CD4-positive, alpha-beta T cell (primary cell): Measurements from ENCODE around the gene SLCO1B3. TPM values are rescaled to one million over a fixed set of nuclear protein-coding genes. Genes with fewer than 3 reads are reported as not detected.
A peak's percentile ranks its signal among the peaks of the same experiment; 100 is the strongest.

Experiments
- ATAC-seq: fragments of 200-7000 bp; cut with Tn5 transposase; one replicate; pipeline ENCODE4 v1.10.0; 2022; ENCODE audit warnings: mild to moderate bottlenecking; ENCODE audit not compliant: poor library complexity
- CTCF ChIA-PET: fragments of 350-600 bp; sonication (Branson Sonifier 250); formaldehyde crosslinking; loops from one replicate; lab custom pipeline; 2021; ENCODE audit warnings: antibody characterized with exemption, inconsistent platforms; lab: Charles Lee
- POLR2A ChIA-PET: fragments of 350-600 bp; sonication (Branson Sonifier 250); formaldehyde crosslinking; loops from one replicate; lab custom pipeline; 2021; ENCODE audit warnings: antibody characterized with exemption, inconsistent platforms; lab: Charles Lee
- DNase-seq, 14 experiments: peaks; one replicate each; pipeline ENCODE4 v3.0.0-alpha.2; 2013 to 2020; ENCODE audit warnings: mixed read lengths in 2 of 14
- H3K27ac ChIP-seq, 2 donors: one replicate each; pipeline versions ENCODE4 v1.5.1 to v1.7.0; 2013; ENCODE audit warnings: low read length in 2 of 2, low read depth in 1 of 2, mild to moderate bottlenecking in 1 of 2
- H3K27me3 ChIP-seq, 2 experiments: 1 replicate in 1 of 2; 2 replicates in 1 of 2; pipeline versions ENCODE4 v1.6.1 to v1.7.0; 2013; ENCODE audit warnings: low read length in 2 of 2, control low read depth in 1 of 2, mild to moderate bottlenecking in 1 of 2, moderate library complexity in 1 of 2; ENCODE audit not compliant: insufficient read depth in 2 of 2, control insufficient read depth in 1 of 2
- H3K36me3 ChIP-seq: one replicate; pipeline ENCODE4 v1.6.1; 2013; ENCODE audit warnings: low read length, control low read depth; ENCODE audit not compliant: insufficient read depth
- H3K4me1 ChIP-seq: one replicate; pipeline ENCODE4 v1.6.1; 2013; ENCODE audit warnings: low read length, control low read depth; ENCODE audit not compliant: insufficient read depth
- H3K4me3 ChIP-seq: one replicate; pipeline ENCODE4 v1.5.1; 2013; ENCODE audit warnings: mild to moderate bottlenecking, low read length, moderate library complexity
- H3K9me3 ChIP-seq, 2 experiments: 1 replicate in 1 of 2; 2 replicates in 1 of 2; pipeline versions ENCODE4 v1.6.1 to v1.7.0; 2013; ENCODE audit warnings: low read length in 2 of 2, mild to moderate bottlenecking in 2 of 2, control low read depth in 1 of 2, moderate library complexity in 1 of 2; ENCODE audit not compliant: control insufficient read depth in 1 of 2, insufficient read depth in 1 of 2
- H3K27ac Mint-ChIP-seq: one replicate; pipeline ENCODE4 v1.8.0; 2020; ENCODE audit warnings: mixed read lengths
- H3K27me3 Mint-ChIP-seq: one replicate; pipeline ENCODE4 v1.8.0; 2021; ENCODE audit warnings: mixed read lengths
- H3K36me3 Mint-ChIP-seq: one replicate; pipeline ENCODE4 v1.8.0; 2021; ENCODE audit warnings: low read depth, mixed read lengths
- H3K4me1 Mint-ChIP-seq: one replicate; pipeline ENCODE4 v1.8.0; 2021; ENCODE audit warnings: low read depth, mixed read lengths
- H3K4me3 Mint-ChIP-seq: one replicate; pipeline ENCODE4 v1.8.0; 2020; ENCODE audit warnings: mild to moderate bottlenecking, mixed read lengths
- H3K9me3 Mint-ChIP-seq: one replicate; pipeline ENCODE4 v1.8.0; 2020; ENCODE audit warnings: mixed read lengths
- intact Hi-C, 2 experiments: fragments of 100-400 bp; cut with DNase I in 1 of 2; cut with micrococcal nuclease in 1 of 2; formaldehyde crosslinking; loops; one replicate each; pipeline versions ENCODE4 v1.15.1 to v1.9.0; 2023 to 2025; cut with DNase I, micrococcal nuclease
- total RNA-seq, 174 experiments: library from RNA in 2 of 174; stranded (reverse) in 2 of 174; gene quantifications; one replicate each; pipeline ENCODE4 v1.2.3 and lab custom pipeline; 2021 to 2026
- TF ChIP-seq, protein P1 (sequence below): fragments of 200-600 bp; IDR thresholded peaks from one replicate; pipeline ENCODE4 v1.8.0; 2022; ENCODE audit warnings: antibody characterized with exemption, mild to moderate bottlenecking

Gene SLCO1B3
- total RNA-seq, 2 experiments from 2014 or later, result not detected

- Mint-ChIP-seq H3K4me3 (no peak overlapping the region), H3K27me3 (no peaks in the 10 kb centered on the region), H3K36me3 (no peaks in the 10 kb centered on the region), H3K4me1 (no peaks in the 10 kb centered on the region), H3K27ac (no peak overlapping the region), H3K9me3 (peaks cover 6% of the 10 kb centered on the region)
- no peaks in the 10 kb centered on the region for H3K4me1 ChIP-seq
- H3K4me3 ChIP-seq, result no peak overlapping the region
- CTCF ChIA-PET, result no interaction called here
- ATAC-seq (no peak), DNase-seq (peak in 1 of 14 experiments; percentile 12)
- POLR2A ChIA-PET, result no interaction called here
- H3K36me3 ChIP-seq, result no peaks in the 10 kb centered on the region
- no peaks in the 10 kb centered on the region for H3K9me3 ChIP-seq
- TF ChIP-seq, protein P1, sequence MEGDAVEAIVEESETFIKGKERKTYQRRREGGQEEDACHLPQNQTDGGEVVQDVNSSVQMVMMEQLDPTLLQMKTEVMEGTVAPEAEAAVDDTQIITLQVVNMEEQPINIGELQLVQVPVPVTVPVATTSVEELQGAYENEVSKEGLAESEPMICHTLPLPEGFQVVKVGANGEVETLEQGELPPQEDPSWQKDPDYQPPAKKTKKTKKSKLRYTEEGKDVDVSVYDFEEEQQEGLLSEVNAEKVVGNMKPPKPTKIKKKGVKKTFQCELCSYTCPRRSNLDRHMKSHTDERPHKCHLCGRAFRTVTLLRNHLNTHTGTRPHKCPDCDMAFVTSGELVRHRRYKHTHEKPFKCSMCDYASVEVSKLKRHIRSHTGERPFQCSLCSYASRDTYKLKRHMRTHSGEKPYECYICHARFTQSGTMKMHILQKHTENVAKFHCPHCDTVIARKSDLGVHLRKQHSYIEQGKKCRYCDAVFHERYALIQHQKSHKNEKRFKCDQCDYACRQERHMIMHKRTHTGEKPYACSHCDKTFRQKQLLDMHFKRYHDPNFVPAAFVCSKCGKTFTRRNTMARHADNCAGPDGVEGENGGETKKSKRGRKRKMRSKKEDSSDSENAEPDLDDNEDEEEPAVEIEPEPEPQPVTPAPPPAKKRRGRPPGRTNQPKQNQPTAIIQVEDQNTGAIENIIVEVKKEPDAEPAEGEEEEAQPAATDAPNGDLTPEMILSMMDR, result no peak
- H3K27me3 ChIP-seq, result no peaks in the 10 kb centered on the region
- no peak overlapping the region for H3K27ac ChIP-seq
- intact Hi-C loops, result no loop called here
Observed at GRCh38 chr12:20950248-20950647, 139.7 kb downstream of the SLCO1B3 start.

- CTCF ChIA-PET, result no interaction called here
- H3K27me3 Mint-ChIP-seq, result no peaks in the 10 kb centered on the region
- peaks cover 5% of the 10 kb centered on the region for H3K9me3 Mint-ChIP-seq
- H3K36me3 Mint-ChIP-seq, result no peaks in the 10 kb centered on the region
- Histone ChIP-seq H3K4me1 (no peaks in the 10 kb centered on the region), H3K27me3 (no peaks in the 10 kb centered on the region), H3K9me3 (no peaks in the 10 kb centered on the region), H3K27ac (no peak overlapping the region), H3K4me3 (no peak overlapping the region), H3K36me3 (no peaks in the 10 kb centered on the region)
- no peaks in the 10 kb centered on the region for H3K4me1 Mint-ChIP-seq
- no peak overlapping the region for H3K4me3 Mint-ChIP-seq
- intact Hi-C loops, result no loop called here
- no peak overlapping the region for H3K27ac Mint-ChIP-seq
- DNase-seq, result no peak
- ATAC-seq, result no peak
- POLR2A ChIA-PET, result no interaction called here
- TF ChIP-seq, protein P1, result no peak
Observed at GRCh38 chr12:20963303-20963702, 152.8 kb downstream of the SLCO1B3 start.

- ChIA-PET POLR2A (no interaction called here), CTCF (no interaction called here)
- H3K4me1 Mint-ChIP-seq, result no peaks in the 10 kb centered on the region
- DNase-seq (no peak), ATAC-seq (no peak)
- H3K4me1 ChIP-seq, result no peaks in the 10 kb centered on the region
- no peaks in the 10 kb centered on the region for H3K27me3 Mint-ChIP-seq
- intact Hi-C loops, result no loop called here
- no peak overlapping the region for H3K27ac Mint-ChIP-seq
- no peaks in the 10 kb centered on the region for H3K27me3 ChIP-seq
- no peak overlapping the region for H3K4me3 Mint-ChIP-seq
- H3K9me3 ChIP-seq, result no peaks in the 10 kb centered on the region
- TF ChIP-seq, protein P1, result no peak
- H3K36me3 ChIP-seq, result no peaks in the 10 kb centered on the region
- H3K27ac ChIP-seq, result no peak overlapping the region
- no peaks in the 10 kb centered on the region for H3K36me3 Mint-ChIP-seq
- H3K4me3 ChIP-seq, result no peak overlapping the region
- peaks cover 5% of the 10 kb centered on the region for H3K9me3 Mint-ChIP-seq
Observed at GRCh38 chr12:20963762-20964161, 153.3 kb downstream of the SLCO1B3 start.

Other genes starting within 250 kb of the SLCO1B3 start
- gene SLCO1C1, start 115.4 kb upstream of the SLCO1B3 start, total RNA-seq, result not detected